NCI-H748 treated with DMSO at 0.1 percent for 48 hours (cell line): Measurements from ENCODE around the gene CORO1C.

Experiments
- DNase-seq: peaks from one replicate; lab custom pipeline; 2025; lab: John Stamatoyannopoulos, UW

CORO1C gene

DNA sequence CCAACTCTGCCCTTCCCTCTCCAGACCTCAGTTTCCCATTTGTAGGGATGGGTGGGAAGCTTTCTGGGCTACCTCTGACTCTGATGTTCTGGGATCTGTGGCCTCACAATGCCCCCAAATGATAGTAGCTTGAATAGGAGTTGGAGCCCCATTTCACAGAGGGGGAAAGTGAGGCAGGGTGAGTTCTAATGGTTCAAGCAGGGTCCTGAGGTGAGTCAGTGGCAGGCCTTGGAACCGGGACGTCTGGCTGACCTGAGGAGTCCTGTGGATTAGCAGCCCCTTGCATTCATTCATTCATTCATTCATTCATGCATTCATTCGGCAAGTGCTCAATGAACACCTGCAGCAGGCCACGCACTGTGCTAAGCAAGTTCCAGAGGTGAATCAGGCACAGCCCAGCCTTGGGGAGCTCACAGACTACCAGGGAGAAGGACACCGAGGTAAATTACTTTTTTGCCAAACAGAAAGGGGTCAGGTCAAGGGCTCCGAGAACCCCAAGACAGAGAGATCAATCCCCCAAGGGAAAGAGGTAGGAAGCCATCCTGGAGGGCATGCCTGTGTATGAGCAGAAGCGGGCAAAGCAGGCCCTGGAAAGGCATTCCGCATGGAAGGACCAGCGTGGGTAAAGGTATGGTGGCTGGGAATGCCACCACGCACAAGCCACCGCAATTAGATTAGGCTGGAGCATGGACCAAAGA lies 132.6 kb downstream of the CORO1C start:
- no peak for DNase-seq

DNA sequence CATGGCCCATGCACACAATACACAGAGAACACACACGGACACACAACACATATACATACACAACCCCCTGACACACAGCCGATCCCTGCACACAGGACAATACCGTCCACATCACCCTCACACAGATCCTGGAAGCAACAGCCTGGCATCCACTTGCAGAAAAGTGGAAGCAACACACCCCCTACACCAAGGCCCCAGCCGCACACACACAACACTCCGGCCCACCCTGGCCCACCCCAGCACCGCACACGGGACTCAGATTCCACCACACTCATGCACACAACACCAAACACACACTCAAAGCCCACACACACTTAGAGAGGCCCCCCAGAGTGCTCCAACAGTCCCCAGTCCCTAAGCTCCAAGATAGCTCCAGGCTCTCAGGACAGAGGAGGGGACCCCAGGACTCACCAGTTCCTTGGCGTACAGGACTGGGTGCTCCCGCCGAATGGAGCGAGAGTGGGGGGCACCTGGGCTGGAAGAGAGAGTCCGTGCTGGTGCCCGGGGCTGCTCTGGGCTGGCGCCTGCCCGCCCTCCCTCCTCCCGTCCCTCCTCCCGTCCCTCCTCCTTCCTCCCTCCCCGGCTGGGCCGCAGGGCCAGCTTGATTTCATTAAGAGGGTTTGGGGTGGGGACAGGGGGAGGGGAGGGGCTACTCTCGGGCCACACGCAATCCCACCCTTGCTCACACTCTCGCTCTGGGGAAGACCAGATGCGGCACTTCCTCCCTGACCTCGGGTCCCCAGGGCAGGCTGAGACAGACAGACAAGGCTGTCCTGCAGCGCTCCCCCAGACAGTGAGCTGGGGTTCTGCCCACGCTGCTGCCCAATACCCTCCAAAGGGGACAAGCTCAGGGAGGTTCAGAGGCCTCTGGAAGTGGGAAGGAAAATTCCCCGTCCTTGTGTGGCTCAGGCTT lies 133.5 kb downstream of the CORO1C start, which contains the start of gene TMEM119:
TMEM119 (minus strand) TSS at position 526 of the 913 bp plus-strand sequence. CDS start 5,701 bp downstream, outside the sequence.
- DNase-seq: no peak

DNA sequence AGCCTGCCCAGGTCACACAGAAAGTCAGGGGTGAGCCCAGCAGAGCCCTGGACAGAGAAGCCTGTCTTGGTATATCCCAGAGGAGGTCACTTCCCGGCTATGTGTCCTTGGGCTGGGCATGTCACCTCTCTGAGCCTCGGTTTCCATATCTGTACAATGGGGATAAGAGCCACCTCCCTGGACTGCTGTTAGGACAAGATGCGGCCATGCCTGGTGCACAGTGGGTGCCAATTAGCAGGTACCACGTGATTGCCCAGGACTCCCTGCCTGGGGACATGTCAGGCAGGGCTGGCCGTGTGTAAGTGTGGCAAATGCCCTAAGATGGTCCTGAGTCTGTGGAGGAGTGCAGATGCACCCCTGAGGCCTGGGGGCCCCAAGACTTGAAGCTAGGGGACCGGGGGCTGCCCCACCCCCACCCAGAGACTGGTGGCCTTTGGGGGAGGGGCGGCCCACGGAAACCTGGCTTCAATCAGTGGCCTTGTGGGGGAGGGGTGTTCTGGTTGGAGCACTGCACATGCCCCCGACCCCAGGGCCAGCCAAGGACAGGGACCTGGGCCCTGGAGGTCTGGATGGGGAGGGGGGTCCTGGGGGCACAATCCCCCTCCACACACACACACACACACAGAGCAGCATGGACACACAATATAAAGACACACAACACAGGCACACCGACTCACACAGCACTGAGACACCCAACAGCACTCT lies 134.3 kb downstream of the CORO1C start:
- DNase-seq: no peak

DNA sequence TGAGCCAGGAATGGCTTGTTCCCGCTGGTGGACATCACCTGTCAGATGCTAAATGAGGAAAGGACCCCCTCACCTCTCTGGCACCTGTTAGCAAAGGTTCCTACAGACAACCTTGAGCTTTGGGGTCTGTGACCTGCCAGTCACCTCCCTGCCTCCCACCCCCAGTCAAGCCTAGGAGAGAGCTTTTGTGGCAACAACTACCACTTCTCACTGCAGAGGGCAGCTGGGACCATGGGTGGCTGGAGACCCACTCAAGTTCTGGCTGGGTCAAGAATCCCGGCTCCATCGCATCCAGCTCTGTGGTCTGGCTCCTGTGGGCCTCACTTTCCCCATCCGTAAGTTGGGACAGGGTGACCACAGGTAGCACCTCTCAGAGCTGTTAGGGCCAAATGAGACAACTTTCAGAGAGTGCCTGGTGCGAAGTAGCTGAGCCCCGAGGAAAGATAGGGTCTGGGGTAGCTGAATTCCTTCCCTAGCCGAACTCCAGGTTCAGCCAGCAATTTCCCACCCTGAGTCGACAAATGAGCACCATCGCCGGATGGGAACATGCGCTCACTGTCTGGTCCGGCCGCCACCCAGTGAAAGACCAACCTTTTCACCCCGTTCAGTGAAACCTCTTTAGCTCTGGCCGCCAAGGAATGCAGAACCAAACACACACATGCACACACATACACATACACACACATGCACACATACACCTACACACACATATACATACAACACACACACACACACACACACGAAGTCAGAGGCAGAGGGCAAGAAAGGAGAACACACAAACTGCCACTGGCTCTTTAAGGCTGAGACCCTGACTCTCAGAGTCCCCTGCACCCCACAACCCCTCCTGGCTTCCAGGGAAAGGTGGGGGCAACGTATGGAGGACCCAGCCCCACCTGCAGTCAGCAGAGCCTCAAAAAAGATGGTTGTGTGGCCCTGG lies 135.3 kb downstream of the CORO1C start:
- no peak for DNase-seq
